CD4-positive, alpha-beta T cell treated with Interleukin-4 for 1 hour (primary cell): ENCODE data around the gene C1orf87.

Experiments used
- DNase-seq, 2 donors: peaks; one replicate each; pipeline ENCODE4 v3.0.0-alpha.2; 2020 to 2022

Gene C1orf87

DNA sequence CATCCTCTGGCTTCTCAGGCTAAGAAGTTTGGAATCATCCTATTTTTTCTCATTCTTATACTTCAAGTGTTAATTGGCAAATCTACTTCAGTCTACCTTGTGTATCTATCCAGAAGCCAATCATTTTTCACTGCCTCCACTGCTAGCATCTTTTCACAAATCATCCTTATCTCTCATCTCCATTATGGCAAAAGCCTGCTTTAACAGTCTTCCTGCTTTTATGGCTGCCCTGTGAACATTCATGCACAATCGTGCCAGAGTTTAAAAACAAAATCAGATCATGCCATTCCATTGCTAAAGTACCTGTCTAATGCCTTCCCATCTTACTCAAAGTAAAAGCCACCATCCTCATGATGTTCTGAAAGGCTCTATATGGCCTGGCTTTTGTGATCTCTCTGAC, 127.8 kb downstream of the C1orf87 start:
- no peak for DNase-seq
